ENCODE results near the gene TFDP1. TPM values are rescaled to one million over a fixed set of nuclear protein-coding genes. Genes with fewer than 3 reads are reported as not detected.

The TFDP1 gene
- total RNA-seq, 2 experiments from 2014 or later, result 17.6 to 20.0 TPM

GRCh38 chr13:113542751-113543424 is 41.7 kb upstream of the TFDP1 start:
- no peak for DNase-seq
- Histone ChIP-seq H3K27me3 (ENCODE audit: control insufficient read depth in 1 of 2, insufficient read depth in 2 of 2, low read length in 2 of 2) (no peaks in the 10 kb centered on the region), H3K4me3 (ENCODE audit: low read length) (no peak overlapping the region), H3K9me3 (ENCODE audit: control insufficient read depth in 1 of 2, insufficient read depth in 1 of 2, low read length in 2 of 2) (peaks cover 0 to 10% of the 10 kb centered on the region in 2 experiments), H3K4me1 (ENCODE audit: insufficient read depth, low read length) (no peaks in the 10 kb centered on the region), H3K27ac (ENCODE audit: low read depth in 1 of 2, low read length in 2 of 2) (no peak overlapping the region), H3K36me3 (ENCODE audit: insufficient read depth, low read length) (peaks cover 17% of the 10 kb centered on the region)
- no peak for ATAC-seq (ENCODE audit: poor library complexity)
- no peaks in the 10 kb centered on the region for H3K27me3 Mint-ChIP-seq
- TF ChIP-seq CTCF (IDR thresholded peaks at IDR 0.05), result no peak
- H3K36me3 Mint-ChIP-seq (ENCODE audit: low read depth), result peaks cover 35% of the 10 kb centered on the region
- H3K27ac Mint-ChIP-seq, result no peak overlapping the region
- ChIA-PET POLR2A (no interaction called here), CTCF (no interaction called here)
- H3K9me3 Mint-ChIP-seq, result no peaks in the 10 kb centered on the region
- no peaks in the 10 kb centered on the region for H3K4me1 Mint-ChIP-seq (ENCODE audit: low read depth)
- H3K4me3 Mint-ChIP-seq, result no peak overlapping the region
- intact Hi-C loops (cut with DNase I, micrococcal nuclease), result no loop called here

GRCh38 chr13:113544071-113544891 is 40.3 kb upstream of the TFDP1 start:
- Mint-ChIP-seq H3K27ac (no peak overlapping the region), H3K9me3 (no peaks in the 10 kb centered on the region), H3K36me3 (ENCODE audit: low read depth) (peaks cover 38% of the 10 kb centered on the region), H3K4me1 (ENCODE audit: low read depth) (no peaks in the 10 kb centered on the region), H3K27me3 (no peaks in the 10 kb centered on the region), H3K4me3 (no peak overlapping the region)
- Histone ChIP-seq H3K4me3 (ENCODE audit: low read length) (no peak overlapping the region), H3K27ac (ENCODE audit: low read depth in 1 of 2, low read length in 2 of 2) (no peak overlapping the region), H3K27me3 (ENCODE audit: control insufficient read depth in 1 of 2, insufficient read depth in 2 of 2, low read length in 2 of 2) (no peaks in the 10 kb centered on the region), H3K36me3 (ENCODE audit: insufficient read depth, low read length) (peaks cover 23% of the 10 kb centered on the region), H3K4me1 (ENCODE audit: insufficient read depth, low read length) (no peaks in the 10 kb centered on the region), H3K9me3 (ENCODE audit: control insufficient read depth in 1 of 2, insufficient read depth in 1 of 2, low read length in 2 of 2) (peaks cover 0 to 5% of the 10 kb centered on the region in 2 experiments)
- ChIA-PET CTCF (no interaction called here), POLR2A (no interaction called here)
- no peak for DNase-seq
- ATAC-seq (ENCODE audit: poor library complexity), result no peak
- no peak for TF ChIP-seq CTCF (IDR thresholded peaks at IDR 0.05)
- intact Hi-C loops (cut with DNase I, micrococcal nuclease), result no loop called here

DNA sequence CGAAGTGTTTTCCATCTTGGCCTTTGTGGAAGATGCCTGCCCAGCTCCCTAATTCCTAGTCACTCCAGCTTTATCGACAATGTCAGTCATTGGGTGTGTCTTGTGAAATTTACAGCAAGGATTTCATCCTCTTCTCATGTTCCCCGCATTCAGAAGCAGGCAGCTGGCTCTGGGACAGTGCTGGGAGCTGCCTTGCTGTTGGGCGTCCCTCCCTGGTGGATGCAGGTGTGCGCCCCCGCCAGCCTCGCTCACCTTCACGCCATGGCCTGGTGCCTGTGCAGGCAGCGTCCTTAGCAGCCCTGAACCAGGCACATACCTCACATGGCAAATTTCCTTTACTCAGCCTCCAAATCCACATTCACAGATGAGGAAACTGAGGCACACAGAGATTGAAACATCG is 39.7 kb upstream of the TFDP1 start:
- Mint-ChIP-seq H3K4me3 (no peak overlapping the region), H3K36me3 (ENCODE audit: low read depth) (peaks cover 37% of the 10 kb centered on the region), H3K4me1 (ENCODE audit: low read depth) (no peaks in the 10 kb centered on the region), H3K27ac (no peak overlapping the region), H3K9me3 (no peaks in the 10 kb centered on the region), H3K27me3 (no peaks in the 10 kb centered on the region)
- no peak overlapping the region for H3K4me3 ChIP-seq (ENCODE audit: low read length)
- peaks cover 23% of the 10 kb centered on the region for H3K36me3 ChIP-seq (ENCODE audit: insufficient read depth, low read length)
- no peak for DNase-seq
- intact Hi-C loops (cut with DNase I, micrococcal nuclease), result no loop called here
- H3K4me1 ChIP-seq (ENCODE audit: insufficient read depth, low read length), result no peaks in the 10 kb centered on the region
- ATAC-seq (ENCODE audit: poor library complexity), result no peak
- TF ChIP-seq CTCF (IDR thresholded peaks at IDR 0.05), result no peak
- H3K27ac ChIP-seq (ENCODE audit: low read depth in 1 of 2, low read length in 2 of 2), result no peak overlapping the region
- ChIA-PET POLR2A (no interaction called here), CTCF (no interaction called here)
- peaks cover 0 to 5% of the 10 kb centered on the region in 2 experiments for H3K9me3 ChIP-seq (ENCODE audit: control insufficient read depth in 1 of 2, insufficient read depth in 1 of 2, low read length in 2 of 2)
- H3K27me3 ChIP-seq (ENCODE audit: control insufficient read depth in 1 of 2, insufficient read depth in 2 of 2, low read length in 2 of 2), result no peaks in the 10 kb centered on the region

Data from CD4-positive, alpha-beta T cell (primary cell).